ENCODE results near the gene PDGFC.

DNA sequence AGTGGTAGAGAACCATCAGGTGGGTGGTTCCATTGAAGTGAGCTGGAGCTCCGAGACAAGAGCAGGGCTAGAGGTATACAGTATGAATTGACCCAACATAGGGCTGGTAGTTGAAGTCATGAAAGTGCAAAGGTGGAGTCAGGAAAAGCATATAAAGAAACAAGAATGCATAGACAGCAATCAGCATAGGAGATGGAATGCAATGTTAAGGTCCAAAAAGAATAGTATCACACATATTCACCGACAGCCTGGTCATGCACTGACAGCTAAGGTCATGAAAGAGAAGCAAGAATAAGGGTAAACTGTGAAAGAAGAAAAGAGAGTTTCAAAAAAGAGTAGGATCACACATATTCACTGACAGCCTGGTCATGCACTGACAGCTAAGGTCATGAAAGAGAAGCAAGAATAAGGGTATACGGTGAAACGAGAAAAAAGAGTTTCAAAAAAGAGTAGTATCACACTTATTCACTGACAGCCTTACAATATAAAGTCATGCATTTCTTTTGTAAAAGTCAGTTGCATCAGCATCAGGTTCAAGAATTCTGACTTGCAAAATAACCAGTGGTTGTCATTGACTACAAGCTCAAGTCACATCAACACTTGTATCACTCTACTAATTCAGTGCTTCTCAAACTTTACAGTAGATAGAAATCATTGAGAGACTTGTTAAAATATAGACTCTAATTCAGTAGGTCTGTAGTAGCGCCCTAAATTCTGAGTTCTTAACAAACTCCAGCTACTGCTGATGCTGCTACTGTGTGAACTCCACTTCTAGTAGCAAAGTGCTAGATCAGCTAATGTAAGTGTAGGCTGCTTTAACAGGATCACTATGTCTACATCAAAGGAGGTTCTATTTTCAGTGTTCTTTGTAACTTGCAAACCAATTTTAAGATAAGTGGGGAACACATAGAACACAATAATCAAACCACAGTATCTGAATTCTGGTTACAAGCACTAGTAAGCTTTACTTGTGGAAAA is 221.9 kb downstream of the PDGFC start:
- TF ChIP-seq, protein P1, sequence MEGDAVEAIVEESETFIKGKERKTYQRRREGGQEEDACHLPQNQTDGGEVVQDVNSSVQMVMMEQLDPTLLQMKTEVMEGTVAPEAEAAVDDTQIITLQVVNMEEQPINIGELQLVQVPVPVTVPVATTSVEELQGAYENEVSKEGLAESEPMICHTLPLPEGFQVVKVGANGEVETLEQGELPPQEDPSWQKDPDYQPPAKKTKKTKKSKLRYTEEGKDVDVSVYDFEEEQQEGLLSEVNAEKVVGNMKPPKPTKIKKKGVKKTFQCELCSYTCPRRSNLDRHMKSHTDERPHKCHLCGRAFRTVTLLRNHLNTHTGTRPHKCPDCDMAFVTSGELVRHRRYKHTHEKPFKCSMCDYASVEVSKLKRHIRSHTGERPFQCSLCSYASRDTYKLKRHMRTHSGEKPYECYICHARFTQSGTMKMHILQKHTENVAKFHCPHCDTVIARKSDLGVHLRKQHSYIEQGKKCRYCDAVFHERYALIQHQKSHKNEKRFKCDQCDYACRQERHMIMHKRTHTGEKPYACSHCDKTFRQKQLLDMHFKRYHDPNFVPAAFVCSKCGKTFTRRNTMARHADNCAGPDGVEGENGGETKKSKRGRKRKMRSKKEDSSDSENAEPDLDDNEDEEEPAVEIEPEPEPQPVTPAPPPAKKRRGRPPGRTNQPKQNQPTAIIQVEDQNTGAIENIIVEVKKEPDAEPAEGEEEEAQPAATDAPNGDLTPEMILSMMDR (IDR thresholded peaks at IDR 0.05; ENCODE audit: borderline replicate concordance, extremely low read depth, low read length, poor library complexity, severe bottlenecking) = no peak
- no peak for TF ChIP-seq EZH2 (IDR thresholded peaks at IDR 0.05; ENCODE audit: borderline replicate concordance, low read depth, low read length, severe bottlenecking)

All from DND-41 (cell line).